DND-41 (cell line): ENCODE results near the gene POP7.
"Not testable (repeated sequence)": the region's sequence is repeated elsewhere in the genome, so short reads cannot be mapped to it uniquely, and the experiment has no call there.

Source experiments
- EZH2 ChIP-seq: IDR thresholded peaks from 3 replicates; pipeline ENCODE4 v1.6.1; 2012; ENCODE audit warnings: borderline replicate concordance, low read depth, mild to moderate bottlenecking, moderate library complexity, low read length, inconsistent platforms; ENCODE audit not compliant: severe bottlenecking
- TF ChIP-seq, protein P1 (sequence below): IDR thresholded peaks from 2 replicates; pipeline ENCODE4 v1.5.1; 2012; ENCODE audit warnings: borderline replicate concordance, low read length, moderate library complexity, mild to moderate bottlenecking; ENCODE audit not compliant: poor library complexity, severe bottlenecking; ENCODE audit errors: extremely low read depth

DNA sequence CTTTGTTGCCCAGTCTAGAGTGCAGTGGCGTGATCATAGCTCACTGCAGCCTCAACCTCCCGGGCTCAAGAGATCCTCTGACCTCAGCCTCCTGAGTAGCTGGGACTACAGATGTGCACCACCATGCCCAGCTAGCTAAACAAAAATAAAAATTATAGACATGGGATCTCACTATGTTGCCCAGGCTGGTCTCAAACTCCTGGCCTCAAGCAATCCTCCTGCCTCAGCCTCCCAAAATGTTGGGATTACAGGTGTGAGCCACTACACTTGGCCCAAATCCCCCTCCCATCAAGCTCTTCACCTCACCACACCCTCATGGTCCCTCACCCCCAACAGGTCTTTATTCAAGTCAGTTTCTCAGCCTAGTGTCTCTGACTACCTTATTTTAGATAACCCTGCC lies 11.2 kb downstream of the POP7 start:
- TF ChIP-seq, protein P1, sequence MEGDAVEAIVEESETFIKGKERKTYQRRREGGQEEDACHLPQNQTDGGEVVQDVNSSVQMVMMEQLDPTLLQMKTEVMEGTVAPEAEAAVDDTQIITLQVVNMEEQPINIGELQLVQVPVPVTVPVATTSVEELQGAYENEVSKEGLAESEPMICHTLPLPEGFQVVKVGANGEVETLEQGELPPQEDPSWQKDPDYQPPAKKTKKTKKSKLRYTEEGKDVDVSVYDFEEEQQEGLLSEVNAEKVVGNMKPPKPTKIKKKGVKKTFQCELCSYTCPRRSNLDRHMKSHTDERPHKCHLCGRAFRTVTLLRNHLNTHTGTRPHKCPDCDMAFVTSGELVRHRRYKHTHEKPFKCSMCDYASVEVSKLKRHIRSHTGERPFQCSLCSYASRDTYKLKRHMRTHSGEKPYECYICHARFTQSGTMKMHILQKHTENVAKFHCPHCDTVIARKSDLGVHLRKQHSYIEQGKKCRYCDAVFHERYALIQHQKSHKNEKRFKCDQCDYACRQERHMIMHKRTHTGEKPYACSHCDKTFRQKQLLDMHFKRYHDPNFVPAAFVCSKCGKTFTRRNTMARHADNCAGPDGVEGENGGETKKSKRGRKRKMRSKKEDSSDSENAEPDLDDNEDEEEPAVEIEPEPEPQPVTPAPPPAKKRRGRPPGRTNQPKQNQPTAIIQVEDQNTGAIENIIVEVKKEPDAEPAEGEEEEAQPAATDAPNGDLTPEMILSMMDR: not testable (repeated sequence)
- not testable (repeated sequence) for TF ChIP-seq EZH2
